Measurements from ENCODE around the gene RAD51B.

DNA sequence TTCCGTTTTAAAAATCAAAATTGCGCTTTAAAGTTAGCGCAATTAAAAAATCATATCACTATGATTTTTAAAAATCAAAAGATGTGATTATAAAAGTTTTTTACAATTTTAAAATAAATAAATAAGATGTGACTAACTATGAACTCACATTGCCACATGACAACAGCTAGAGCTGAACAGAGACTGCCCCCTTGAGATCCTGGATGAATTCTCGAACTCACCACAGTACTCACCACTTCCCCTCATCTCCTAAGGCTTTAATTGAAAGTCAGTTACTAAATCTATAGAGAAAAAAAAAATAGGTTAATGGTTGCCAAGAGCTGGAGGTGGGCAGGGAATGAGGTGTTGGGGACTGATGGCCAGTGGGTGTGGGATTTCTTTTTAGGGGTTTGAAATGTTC, 589.1 kb downstream of the RAD51B start:
- TF ChIP-seq, protein P1, sequence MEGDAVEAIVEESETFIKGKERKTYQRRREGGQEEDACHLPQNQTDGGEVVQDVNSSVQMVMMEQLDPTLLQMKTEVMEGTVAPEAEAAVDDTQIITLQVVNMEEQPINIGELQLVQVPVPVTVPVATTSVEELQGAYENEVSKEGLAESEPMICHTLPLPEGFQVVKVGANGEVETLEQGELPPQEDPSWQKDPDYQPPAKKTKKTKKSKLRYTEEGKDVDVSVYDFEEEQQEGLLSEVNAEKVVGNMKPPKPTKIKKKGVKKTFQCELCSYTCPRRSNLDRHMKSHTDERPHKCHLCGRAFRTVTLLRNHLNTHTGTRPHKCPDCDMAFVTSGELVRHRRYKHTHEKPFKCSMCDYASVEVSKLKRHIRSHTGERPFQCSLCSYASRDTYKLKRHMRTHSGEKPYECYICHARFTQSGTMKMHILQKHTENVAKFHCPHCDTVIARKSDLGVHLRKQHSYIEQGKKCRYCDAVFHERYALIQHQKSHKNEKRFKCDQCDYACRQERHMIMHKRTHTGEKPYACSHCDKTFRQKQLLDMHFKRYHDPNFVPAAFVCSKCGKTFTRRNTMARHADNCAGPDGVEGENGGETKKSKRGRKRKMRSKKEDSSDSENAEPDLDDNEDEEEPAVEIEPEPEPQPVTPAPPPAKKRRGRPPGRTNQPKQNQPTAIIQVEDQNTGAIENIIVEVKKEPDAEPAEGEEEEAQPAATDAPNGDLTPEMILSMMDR (conservative IDR thresholded peaks at IDR 0.05; ENCODE audit: low read depth, low read length): peak; percentile 63
- no peak for TF ChIP-seq EZH2 (IDR thresholded peaks at IDR 0.05; ENCODE audit: low read length, unreplicated experiment)
- no peak for TF ChIP-seq EZH2phosphoT487 (IDR thresholded peaks at IDR 0.05; ENCODE audit: borderline replicate concordance, low read length)

Measured in PC-3 (cell line).